Esophagus squamous epithelium (tissue), 4 donors: ENCODE results near the gene FBXL19.

Source experiments
- POLR2A ChIP-seq, 4 donors: fragments of 450-650 bp; IDR thresholded peaks; one replicate each; pipeline ENCODE4 v1.6.1; 2017; ENCODE audit warnings: antibody characterized with exemption in 4 of 4, mild to moderate bottlenecking in 4 of 4, moderate library complexity in 3 of 4
- TF ChIP-seq, protein P1 (sequence below), 6 experiments: fragments of 450-650 bp in 4 of 6; fragments of 200-600 bp in 2 of 6; sonication (generic) in 2 of 6; IDR thresholded peaks; one replicate each; pipeline ENCODE4 v1.5.1; 2016 to 2019; ENCODE audit warnings: antibody characterized with exemption in 6 of 6, mild to moderate bottlenecking in 4 of 6, moderate library complexity in 4 of 6

DNA sequence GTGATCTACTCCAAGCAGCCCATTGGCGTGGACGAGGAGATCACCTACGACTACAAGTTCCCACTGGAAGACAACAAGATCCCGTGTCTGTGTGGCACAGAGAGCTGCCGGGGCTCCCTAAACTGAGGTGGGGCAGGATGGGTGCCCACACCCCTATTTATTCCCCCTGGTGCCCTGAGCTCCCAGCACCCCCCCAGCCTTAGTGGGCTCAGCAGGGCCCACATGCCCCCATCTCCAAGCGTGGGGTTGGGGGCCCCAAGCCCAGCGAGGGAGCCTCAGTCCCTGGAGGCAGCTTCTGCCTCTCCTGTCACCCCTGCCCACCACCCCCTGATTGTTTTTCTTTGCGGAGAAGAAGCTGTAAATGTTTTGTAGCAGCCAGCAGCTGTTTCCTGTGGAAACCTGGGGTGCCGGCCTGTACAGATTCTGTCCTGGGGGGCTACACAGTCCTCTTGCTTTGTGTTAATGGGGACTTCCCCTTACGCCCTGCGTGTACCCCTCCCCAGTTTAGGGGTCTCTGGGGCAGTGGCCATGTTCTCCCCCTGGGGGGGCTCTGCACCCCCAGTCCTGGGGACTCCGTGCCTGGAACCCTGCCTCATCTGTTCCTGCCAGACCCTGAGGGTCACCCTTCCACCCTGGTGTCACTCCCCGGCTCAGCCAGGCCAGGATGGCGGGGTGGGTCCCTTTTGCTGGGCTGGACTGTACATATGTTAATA, 60.7 kb downstream of the FBXL19 start:
- TF ChIP-seq, protein P1, sequence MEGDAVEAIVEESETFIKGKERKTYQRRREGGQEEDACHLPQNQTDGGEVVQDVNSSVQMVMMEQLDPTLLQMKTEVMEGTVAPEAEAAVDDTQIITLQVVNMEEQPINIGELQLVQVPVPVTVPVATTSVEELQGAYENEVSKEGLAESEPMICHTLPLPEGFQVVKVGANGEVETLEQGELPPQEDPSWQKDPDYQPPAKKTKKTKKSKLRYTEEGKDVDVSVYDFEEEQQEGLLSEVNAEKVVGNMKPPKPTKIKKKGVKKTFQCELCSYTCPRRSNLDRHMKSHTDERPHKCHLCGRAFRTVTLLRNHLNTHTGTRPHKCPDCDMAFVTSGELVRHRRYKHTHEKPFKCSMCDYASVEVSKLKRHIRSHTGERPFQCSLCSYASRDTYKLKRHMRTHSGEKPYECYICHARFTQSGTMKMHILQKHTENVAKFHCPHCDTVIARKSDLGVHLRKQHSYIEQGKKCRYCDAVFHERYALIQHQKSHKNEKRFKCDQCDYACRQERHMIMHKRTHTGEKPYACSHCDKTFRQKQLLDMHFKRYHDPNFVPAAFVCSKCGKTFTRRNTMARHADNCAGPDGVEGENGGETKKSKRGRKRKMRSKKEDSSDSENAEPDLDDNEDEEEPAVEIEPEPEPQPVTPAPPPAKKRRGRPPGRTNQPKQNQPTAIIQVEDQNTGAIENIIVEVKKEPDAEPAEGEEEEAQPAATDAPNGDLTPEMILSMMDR (IDR thresholded peaks at IDR 0.05) = no peak
- TF ChIP-seq POLR2A (IDR thresholded peaks at IDR 0.05) = no peak
